SK-N-SH (cell line): Measurements from ENCODE around the gene UBAC2. TPM values are rescaled to one million over a fixed set of nuclear protein-coding genes. Genes with fewer than 3 reads are reported as not detected.

Experiments used
- CTCF ChIA-PET: fragments of 300-600, 350-600 bp; formaldehyde crosslinking; extraction: SDS; loops from one replicate; lab custom pipeline; 2021; lab: Yijun Ruan, JAX
- POLR2A ChIA-PET: fragments of 350-600 bp; sonication (Branson Sonifier 250); formaldehyde crosslinking; extraction: SDS; loops from one replicate; lab custom pipeline; 2020; ENCODE audit warnings: antibody characterized with exemption, inconsistent platforms; lab: Yijun Ruan, JAX
- DNase-seq: peaks from one replicate; pipeline ENCODE4 v3.0.0; 2012
- H2AFZ ChIP-seq: fragments of 200-600 bp; sonication (generic); 2 replicates; pipeline ENCODE4 v1.8.1; 2016; ENCODE audit warnings: antibody characterized with exemption, mild to moderate bottlenecking, low read depth
- H3F3A ChIP-seq: fragments of 200-600 bp; sonication (generic); replicated peaks from 2 replicates; pipeline ENCODE3; 2016; ENCODE audit warnings: antibody characterized with exemption, mild to moderate bottlenecking; ENCODE audit not compliant: insufficient read depth
- H3K27ac ChIP-seq, 2 experiments: fragments of 200-500 bp in 1 of 2; fragments of 200-600 bp in 1 of 2; sonication (Bioruptor generic) in 1 of 2; sonication (generic), shearing (Covaris generic) in 1 of 2; 2 replicates each; pipeline versions ENCODE4 v1.5.1 to v1.6.1; 2014 to 2016; ENCODE audit warnings: low read depth in 2 of 2, inconsistent platforms in 1 of 2, low read length in 1 of 2, mild to moderate bottlenecking in 1 of 2, mixed read lengths in 1 of 2
- H3K27me3 ChIP-seq: fragments of 200-600 bp; sonication (generic), shearing (Covaris generic); 2 replicates; pipeline ENCODE4 v1.6.1; 2016; ENCODE audit warnings: mixed run types; ENCODE audit not compliant: insufficient read depth
- H3K36me3 ChIP-seq, 2 experiments: fragments of 200-500 bp in 1 of 2; fragments of 200-600 bp in 1 of 2; sonication (Bioruptor generic) in 1 of 2; sonication (generic) in 1 of 2; replicated peaks in 1 of 2; 2 replicates each; pipeline versions ENCODE3 to v1.5.1; 2014 to 2016; ENCODE audit warnings: low read length in 1 of 2, mild to moderate bottlenecking in 1 of 2; ENCODE audit not compliant: insufficient read depth in 2 of 2, control insufficient read depth in 1 of 2
- H3K4me1 ChIP-seq, 2 experiments: fragments of 200-500 bp in 1 of 2; fragments of 200-600 bp in 1 of 2; sonication (Bioruptor generic) in 1 of 2; sonication (generic), shearing (Covaris generic) in 1 of 2; 2 replicates each; pipeline versions ENCODE4 v1.5.1 to v1.6.1; 2014 to 2016; ENCODE audit warnings: low read depth in 1 of 2, low read length in 1 of 2, mixed run types in 1 of 2; ENCODE audit not compliant: insufficient read depth in 2 of 2, control insufficient read depth in 1 of 2
- H3K4me2 ChIP-seq: fragments of 200-600 bp; sonication (generic), shearing (Covaris generic); 2 replicates; pipeline ENCODE4 v1.6.1; 2017; ENCODE audit warnings: mixed run types
- H3K4me3 ChIP-seq, 2 experiments: fragments of 200-500 bp in 1 of 2; fragments of 200-600 bp in 1 of 2; sonication (Bioruptor generic) in 1 of 2; sonication (generic), shearing (Covaris generic) in 1 of 2; 2 replicates each; pipeline versions ENCODE4 v1.5.1 to v1.8.1; 2014 to 2016; ENCODE audit warnings: low read depth in 2 of 2, inconsistent platforms in 1 of 2, low read length in 1 of 2, mild to moderate bottlenecking in 1 of 2, mixed read lengths in 1 of 2, moderate library complexity in 1 of 2
- H3K79me2 ChIP-seq: fragments of 200-600 bp; sonication (generic); 2 replicates; pipeline ENCODE4 v1.8.1; 2017; ENCODE audit warnings: mild to moderate bottlenecking; ENCODE audit not compliant: insufficient read depth
- H3K9ac ChIP-seq: fragments of 200-600 bp; sonication (generic); 2 replicates; pipeline ENCODE4 v1.6.1; 2017; ENCODE audit warnings: mixed run types
- H3K9me2 ChIP-seq: fragments of 200-600 bp; sonication (generic); 2 replicates; pipeline ENCODE4 v1.6.1; 2017; ENCODE audit warnings: mixed run types
- H3K9me3 ChIP-seq: fragments of 200-600 bp; sonication (generic); 2 replicates; pipeline ENCODE4 v1.6.1; 2017; ENCODE audit warnings: mixed run types, mild to moderate bottlenecking, moderate library complexity
- H4K20me1 ChIP-seq: fragments of 200-600 bp; sonication (generic); 2 replicates; pipeline ENCODE4 v1.6.1; 2017; ENCODE audit warnings: mild to moderate bottlenecking, mixed run types; ENCODE audit not compliant: insufficient read depth
- ELF1 ChIP-seq: IDR thresholded peaks from 2 replicates; pipeline ENCODE4 v1.4.0; 2012
- EP300 ChIP-seq, 2 experiments: IDR thresholded peaks; 2 replicates each; pipeline versions ENCODE4 v1.4.0 to v1.6.1; 2012; ENCODE audit warnings: borderline replicate concordance in 1 of 2, low read depth in 1 of 2, low read length in 1 of 2
- EZH2phosphoT487 ChIP-seq: fragments of 200-600 bp; sonication (generic); IDR thresholded peaks from 2 replicates; pipeline ENCODE4 v1.6.1; 2017; ENCODE audit warnings: low read depth, mixed run types, mild to moderate bottlenecking, antibody characterized with exemption, moderate library complexity, borderline replicate concordance
- FOSL2 ChIP-seq: IDR thresholded peaks from 2 replicates; pipeline ENCODE4 v1.4.0; 2012; ENCODE audit warnings: low read depth, mild to moderate bottlenecking, moderate library complexity, borderline replicate concordance
- GATA2 ChIP-seq: sonication (generic); formaldehyde crosslinking; IDR thresholded peaks from 2 replicates; pipeline ENCODE4 v1.5.0; 2020; ENCODE audit warnings: mild to moderate bottlenecking, missing genetic modification reagents
- JUND ChIP-seq: IDR thresholded peaks from 2 replicates; pipeline ENCODE4 v1.4.0; 2012
- MEF2A ChIP-seq: IDR thresholded peaks from 2 replicates; pipeline ENCODE4 v1.4.0; 2012; ENCODE audit warnings: low read depth, borderline replicate concordance
- REST ChIP-seq: IDR thresholded peaks from 2 replicates; pipeline ENCODE4 v1.6.1; 2012; ENCODE audit warnings: mild to moderate bottlenecking, low read depth, low read length, moderate library complexity
- SIN3A ChIP-seq: IDR thresholded peaks from 2 replicates; pipeline ENCODE4 v1.6.1; 2012; ENCODE audit warnings: low read depth, mild to moderate bottlenecking, low read length, moderate library complexity, borderline replicate concordance
- SMC3 ChIP-seq: IDR thresholded peaks from 2 replicates; pipeline ENCODE4 v1.6.1; 2012; ENCODE audit warnings: low read depth, low read length, improper control_type of control experiment
- TCF12 ChIP-seq: IDR thresholded peaks from 2 replicates; pipeline ENCODE4 v1.4.0; 2012
- TEAD4 ChIP-seq: IDR thresholded peaks from 2 replicates; pipeline ENCODE4 v1.4.0; 2012; ENCODE audit warnings: mild to moderate bottlenecking, borderline replicate concordance; ENCODE audit not compliant: insufficient read depth
- YY1 ChIP-seq: IDR thresholded peaks from 2 replicates; pipeline ENCODE4 v1.4.0; 2012; ENCODE audit warnings: low read depth, mild to moderate bottlenecking
- ZBTB33 ChIP-seq: IDR thresholded peaks from 2 replicates; pipeline ENCODE4 v1.4.0; 2012; ENCODE audit warnings: low read depth, borderline replicate concordance
- WGBS: methylation state at CpG from one replicate; pipeline ENCODE4 v1.1.6; 2017; ENCODE audit warnings: low lambda C conversion rate; 5-methylcytosine and 5-hydroxymethylcytosine counted together
- polyA plus RNA-seq, 3 experiments: library from polyadenylated mRNA; depleted of rRNA; stranded (reverse); fragments of >200 nt; gene quantifications; 2 replicates each; pipeline ENCODE4 v1.2.3, GENCODE V29; 2012

UBAC2 gene
- polyA plus RNA-seq, 1 of the 3 experiments (the other 2 are of a cell fraction) = 79.0 TPM

- POLR2A ChIA-PET = interaction anchor here (1.1 kb wide), 1 partner anchor 234 kb away, joined by 3 read pairs; the partner anchor contains the start of gene UBAC2
- Histone ChIP-seq H3K9me3 (no peaks in the 10 kb centered on the region), H3K4me1 (peaks cover 3 to 10% of the 10 kb centered on the region in 2 experiments; a peak in 2 of 4 replicates), H4K20me1 (no peaks in the 10 kb centered on the region), H3K4me2 (no peak overlapping the region), H3K79me2 (no peaks in the 10 kb centered on the region), H3F3A (no peaks in the 10 kb centered on the region), H3K9ac (no peak overlapping the region), H2AFZ (no peak overlapping the region), H3K9me2 (no peaks in the 10 kb centered on the region), H3K36me3 (no peaks in the 10 kb centered on the region), H3K4me3 (no peak overlapping the region), H3K27me3 (peaks cover 7% of the 10 kb centered on the region; the same call in 1 of the 2 replicates)
- WGBS = 87% methylated on average over 5 of the region's 6 CpGs
- DNase-seq = no peak
- CTCF ChIA-PET = interaction anchor here (0.5 to 8.4 kb wide), 13 partner anchors 11 to 344 kb away, joined by 3 to 249 read pairs (median 28); partner anchors contain the start of gene UBAC2
- TF ChIP-seq EP300 (IDR thresholded peaks at IDR 0.05; ENCODE audit: borderline replicate concordance in 1 of 2, low read depth in 1 of 2, low read length in 1 of 2) (no peak), SMC3 (no peak), GATA2 (CRISPR knock-in tag) (no peak), ELF1 (no peak), TEAD4 (no peak), SIN3A (no peak), ZBTB33 (no peak), EZH2phosphoT487 (no peak), YY1 (no peak), TCF12 (no peak), JUND (no peak), REST (no peak), MEF2A (no peak), FOSL2 (no peak)
- TF ChIP-seq, all 33 proteins: peak for 0
- H3K27ac ChIP-seq = no peak overlapping the region
Observed at GRCh38 chr13:99435116-99435515, 234.5 kb downstream of the UBAC2 start.
